Skeletal muscle cell (primary cell): ENCODE data around the gene DDX5.

Source experiments
- DNase-seq: peaks from one replicate; pipeline ENCODE4 v3.0.0-alpha.2; 2010; ENCODE audit warnings: low read depth
- H3K4me3 ChIP-seq: 2 replicates; pipeline ENCODE4 v1.5.1; 2011; ENCODE audit warnings: low read depth, mild to moderate bottlenecking, control low read depth, low read length, moderate library complexity

The DDX5 gene

DNA sequence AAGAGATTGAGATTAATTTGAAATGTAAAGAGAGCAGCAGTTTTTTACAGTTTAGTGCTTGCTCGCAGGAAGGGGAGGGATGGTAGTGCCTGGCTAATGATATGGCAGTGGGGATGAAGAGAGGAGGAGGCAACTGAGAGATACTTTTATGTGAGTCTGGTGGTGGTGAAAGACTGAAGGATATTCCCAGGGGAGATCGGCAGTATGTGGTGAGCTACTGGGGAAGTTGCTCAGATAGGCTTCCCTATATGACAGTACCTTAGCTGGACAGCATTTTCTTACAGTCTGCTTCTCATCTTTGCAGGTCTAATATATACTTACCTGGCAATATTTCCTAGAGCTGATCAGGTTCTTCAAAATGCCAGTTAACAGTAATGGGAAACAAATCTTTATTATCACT, 9.3 kb upstream of the DDX5 start:
- no peak for DNase-seq
- no peak overlapping the region for H3K4me3 ChIP-seq

DNA sequence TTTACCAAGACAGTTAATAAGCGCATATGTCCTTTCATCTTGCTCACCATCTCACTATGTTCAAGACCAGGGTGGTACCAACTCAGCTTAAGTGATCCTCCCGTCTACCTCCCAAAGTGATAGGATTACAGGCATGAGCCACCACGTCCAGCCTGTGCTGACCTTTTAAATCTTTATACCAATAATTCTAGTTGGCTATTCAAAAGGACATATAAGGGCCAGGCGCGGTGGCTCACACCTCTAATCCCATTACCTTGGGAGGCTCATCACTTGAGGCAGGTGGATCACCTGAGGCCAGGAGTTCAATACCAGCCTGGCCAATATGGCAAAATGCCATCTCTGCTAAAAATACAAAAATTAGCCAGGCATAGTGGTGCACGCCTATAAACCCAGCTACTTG, 3.1 kb upstream of the DDX5 start:
- H3K4me3 ChIP-seq: no peak overlapping the region

DNA sequence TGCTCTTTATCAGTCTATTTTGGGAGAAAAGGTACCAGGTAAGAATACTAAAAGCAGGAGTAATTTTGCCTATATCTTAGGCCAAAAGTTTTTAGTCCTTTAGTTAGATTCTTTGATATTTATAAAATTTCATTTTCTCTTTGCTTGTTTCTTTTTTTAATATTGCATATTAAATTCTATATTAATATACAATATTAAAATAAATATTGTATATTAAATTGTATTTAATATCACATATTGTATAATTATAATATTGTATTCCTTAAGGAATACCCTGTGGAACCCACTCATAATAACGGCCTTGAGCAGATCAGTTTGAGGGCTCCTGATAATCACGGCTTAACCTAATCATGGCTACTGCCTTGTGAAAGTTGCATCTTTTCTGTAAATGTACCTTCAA, 2.6 kb upstream of the DDX5 start:
- DNase-seq: no peak
- peak overlapping the region; percentile 99 for H3K4me3 ChIP-seq

More for the DNA sequence above, 3.1 kb upstream of the DDX5 start:
- DNase-seq: no peak

DNA sequence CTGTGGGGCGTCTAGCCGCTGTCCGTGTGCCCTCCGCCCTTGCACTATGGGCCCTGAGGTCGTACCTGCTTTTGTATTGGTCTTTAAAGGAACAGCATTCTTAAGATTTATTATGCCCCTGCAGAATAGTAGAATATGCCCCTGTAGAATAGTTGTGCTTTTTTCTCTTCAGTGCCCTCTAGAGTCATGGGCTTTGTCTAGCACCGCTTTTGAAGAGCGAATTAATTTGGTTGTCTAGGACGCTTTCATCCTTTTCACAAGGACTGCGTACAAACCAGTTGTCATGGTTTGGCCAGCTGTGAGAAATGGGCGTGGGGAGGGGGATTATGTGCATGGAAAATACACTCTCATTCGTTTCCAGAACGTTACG, 1.3 kb upstream of the DDX5 start:
- DNase-seq: no peak
- H3K4me3 ChIP-seq: peak overlapping the region; percentile 99

DNA sequence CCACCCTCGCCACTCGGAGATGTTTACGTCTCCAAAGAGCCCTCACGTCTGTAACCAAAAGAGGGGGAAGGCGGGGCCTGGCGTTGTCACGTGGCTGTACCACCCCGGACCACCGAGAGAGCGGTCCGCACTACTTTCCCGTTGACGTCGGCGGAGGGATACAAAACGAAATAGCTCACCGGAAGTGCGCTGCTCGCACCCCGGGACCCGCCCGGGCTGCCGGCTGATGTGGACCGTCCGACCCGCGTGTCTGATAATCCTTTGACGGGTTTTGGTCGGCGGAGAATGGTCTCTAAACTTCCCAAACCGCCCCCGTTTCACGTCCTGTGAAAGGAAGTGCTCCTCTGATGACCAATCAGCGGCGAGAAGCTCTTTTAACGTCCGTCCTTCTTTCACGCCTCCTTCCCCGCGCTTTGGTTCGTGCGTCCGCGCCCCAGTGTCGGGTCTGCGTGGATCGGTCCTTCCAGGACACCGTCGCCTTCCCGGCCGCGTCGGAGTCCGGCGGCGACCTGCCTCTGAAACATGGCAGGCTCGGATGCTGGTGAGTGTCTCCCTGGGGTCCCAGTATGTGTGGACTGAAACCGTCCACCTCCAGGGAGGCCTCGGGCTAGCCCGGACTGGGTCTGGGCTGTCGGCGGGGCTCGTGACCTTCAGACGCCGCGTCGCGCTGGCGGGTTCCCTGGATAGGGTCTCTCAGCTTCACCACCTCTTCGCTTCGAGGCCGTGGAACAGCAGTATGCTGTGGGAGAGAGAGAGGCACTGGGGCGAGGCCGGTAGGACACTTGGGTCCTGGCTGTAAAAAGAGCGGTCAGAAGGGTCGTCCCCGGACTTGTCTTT, 705 bp upstream of the DDX5 start, which contains the start of gene CEP95:
TSS of gene CEP95 (plus strand) at position 402 of the 837 bp plus-strand sequence. CDS start at position 523, 121 bp downstream.
- peak within 1 kb of the TSS; percentile 99 for H3K4me3 ChIP-seq
- DNase-seq: peak; percentile 97

DNA sequence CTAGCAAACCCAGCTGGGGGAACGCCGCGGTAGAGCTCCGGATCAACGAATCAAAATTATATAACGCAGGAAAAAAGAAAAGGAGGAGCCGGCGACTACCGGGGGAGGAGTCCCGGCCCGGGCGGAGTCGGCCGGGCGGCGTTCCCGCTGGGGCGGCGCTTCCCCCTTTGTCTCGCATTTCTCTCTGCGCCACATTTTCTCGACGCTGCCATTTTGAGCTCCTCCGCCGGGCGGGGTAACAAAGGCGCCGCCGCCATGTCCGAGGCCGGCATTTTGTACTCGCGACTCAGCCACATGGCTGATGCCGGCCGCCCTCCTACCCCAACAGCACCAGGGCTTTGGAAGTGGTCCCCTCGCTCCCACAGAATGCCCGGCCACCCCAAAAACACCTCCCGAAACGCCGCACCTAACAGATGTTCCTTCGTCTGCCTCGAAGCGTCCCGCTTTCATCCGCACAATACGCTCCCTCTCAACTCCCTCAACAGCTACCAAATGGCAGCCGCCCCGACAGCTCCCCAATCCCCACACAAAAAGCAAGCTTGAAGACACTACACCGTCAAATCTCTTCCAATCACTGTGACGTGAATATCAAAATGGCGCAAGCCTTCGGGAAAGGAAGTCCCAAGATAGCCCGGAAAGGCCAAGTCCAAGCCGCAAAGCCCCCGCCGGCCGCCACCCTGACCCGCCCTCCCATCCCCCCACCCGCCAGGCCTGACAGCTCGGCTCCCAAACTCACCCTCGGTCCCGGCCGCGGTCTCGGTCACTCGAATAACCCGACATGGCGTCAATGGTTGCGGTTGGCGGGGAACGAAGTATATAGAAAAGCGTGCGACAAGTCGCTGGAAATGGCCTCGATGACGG, 519 bp downstream of the DDX5 start:
- peak overlapping the region; percentile 99 for H3K4me3 ChIP-seq
- DNase-seq: peak; percentile 69

DNA sequence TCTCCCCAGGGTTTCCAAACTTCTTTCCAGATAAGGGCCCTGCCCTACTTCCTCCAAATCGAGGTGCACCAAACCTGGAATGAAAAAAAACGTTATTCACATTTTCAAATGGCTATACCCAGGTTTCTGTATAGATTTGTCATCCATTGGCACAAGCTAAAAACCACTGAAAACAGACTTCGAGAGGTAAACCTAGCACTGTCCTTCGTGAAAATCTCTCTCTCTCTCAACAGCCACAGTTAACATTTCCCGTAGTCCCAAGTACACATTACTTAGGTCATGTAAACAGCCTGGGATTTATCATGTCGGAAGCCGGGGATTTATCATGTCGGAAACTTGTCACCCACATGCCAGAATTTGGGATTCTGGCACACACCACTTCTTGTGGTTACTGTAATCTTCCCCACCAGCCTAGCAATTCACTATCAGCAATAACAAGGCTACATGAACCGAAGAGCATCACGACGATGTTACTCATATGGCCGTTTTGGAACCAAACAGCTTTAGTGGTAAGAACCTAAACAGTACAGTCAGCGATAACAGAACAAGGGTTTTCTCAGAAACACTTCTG, 1.2 kb downstream of the DDX5 start:
- DNase-seq: no peak
- peak overlapping the region; percentile 99 for H3K4me3 ChIP-seq

DNA sequence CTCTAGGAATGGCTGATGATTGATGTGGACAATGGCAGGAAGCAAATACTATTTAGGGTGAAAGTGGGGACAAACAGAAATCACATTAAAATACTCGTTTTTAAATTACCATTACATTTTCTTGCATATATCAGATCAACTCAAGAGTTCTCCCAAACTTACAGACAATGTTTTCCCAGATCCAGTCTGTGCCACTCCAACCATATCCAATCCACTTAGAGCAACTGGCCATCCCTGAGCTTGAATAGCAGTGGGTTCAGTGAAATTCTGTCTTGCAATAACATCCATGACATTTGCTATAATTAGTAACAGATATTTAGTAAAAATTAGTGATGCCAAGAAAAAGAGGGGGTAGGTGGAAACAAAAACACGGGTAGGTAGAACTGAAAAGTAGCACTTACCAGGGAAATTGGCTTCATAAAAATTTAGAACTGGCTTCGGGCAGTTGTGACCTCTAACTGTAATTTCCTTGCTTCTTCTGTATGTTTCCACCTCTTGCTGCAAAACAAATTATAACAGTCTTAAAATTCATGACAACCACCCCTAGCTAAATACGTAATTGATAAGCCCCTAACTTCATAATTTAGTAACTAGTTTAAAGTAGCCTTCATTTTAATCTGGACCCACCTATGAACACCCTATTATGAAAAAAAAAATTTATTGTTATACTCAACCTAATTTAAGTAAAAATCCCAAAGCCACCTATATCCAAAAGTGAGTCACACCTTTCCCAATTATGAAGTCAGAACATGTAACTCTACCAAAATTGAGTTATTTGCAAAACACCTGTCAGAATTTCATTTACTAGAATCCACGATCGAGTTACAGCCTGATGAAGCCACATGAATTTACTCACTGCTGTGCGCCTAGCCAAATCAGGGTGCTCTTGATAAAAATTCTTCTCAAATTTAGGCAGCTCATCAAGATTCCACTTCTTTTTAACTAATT, 2.0 kb downstream of the DDX5 start:
- peak overlapping the region; percentile 99 for H3K4me3 ChIP-seq

DNA sequence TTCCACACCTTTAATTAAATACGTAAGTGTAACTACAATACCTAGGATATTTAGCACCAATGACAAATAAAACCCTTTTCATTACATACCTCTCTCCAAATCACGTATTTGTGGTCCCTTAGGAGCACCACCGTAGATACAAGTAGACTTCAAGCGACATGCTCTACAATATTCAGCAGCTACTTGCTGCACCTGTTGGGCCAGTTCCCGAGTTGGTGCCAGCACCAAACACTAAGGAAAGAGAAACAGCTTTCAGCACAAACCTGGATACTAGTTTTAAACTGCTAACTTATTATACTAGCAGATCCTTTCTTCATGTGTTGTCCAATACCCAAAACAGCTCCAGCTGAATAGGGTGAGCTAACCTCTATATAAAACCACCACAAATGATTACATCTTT, 2.7 kb downstream of the DDX5 start:
- no peak for DNase-seq
- H3K4me3 ChIP-seq: no peak overlapping the region

More for the DNA sequence above, 2.0 kb downstream of the DDX5 start:
- no peak for DNase-seq

DNA sequence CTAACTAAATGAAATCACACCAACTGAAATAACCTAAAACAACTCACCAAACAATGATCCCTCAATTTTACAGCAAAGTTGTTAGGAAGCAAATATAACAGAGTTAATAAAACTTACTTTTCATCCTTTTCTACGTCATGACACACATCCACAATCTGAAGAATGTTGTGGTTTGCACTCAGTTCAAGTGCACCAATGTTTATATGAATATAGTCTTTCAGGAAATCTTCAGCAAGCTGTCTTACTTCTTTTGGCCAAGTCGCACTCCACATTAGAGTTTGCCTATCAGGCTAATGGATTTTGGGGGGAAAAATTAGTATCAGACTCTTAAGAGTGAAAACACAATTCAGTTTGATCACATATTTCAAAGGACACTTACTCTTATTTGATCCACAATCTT, 3.3 kb downstream of the DDX5 start:
- no peak overlapping the region for H3K4me3 ChIP-seq
- no peak for DNase-seq

DNA sequence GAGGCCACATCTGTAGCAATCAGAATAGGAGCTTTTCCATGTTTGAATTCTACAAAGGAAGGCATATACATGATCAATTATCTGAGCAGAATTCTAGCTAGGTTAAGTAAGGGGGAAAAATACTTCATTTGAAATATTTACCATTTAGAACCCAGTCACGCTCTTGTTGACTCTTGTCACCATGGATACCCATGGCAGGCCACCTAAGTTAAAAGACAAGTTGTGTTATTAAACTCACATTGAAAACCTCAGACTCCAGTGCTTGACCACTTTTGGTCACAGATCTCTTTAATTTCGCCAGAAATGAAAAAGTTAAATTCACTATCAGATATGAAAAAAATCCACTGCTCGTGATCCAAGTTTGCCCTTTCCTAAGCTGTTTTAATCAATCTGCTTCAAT, 4.1 kb downstream of the DDX5 start:
- no peak overlapping the region for H3K4me3 ChIP-seq

DNA sequence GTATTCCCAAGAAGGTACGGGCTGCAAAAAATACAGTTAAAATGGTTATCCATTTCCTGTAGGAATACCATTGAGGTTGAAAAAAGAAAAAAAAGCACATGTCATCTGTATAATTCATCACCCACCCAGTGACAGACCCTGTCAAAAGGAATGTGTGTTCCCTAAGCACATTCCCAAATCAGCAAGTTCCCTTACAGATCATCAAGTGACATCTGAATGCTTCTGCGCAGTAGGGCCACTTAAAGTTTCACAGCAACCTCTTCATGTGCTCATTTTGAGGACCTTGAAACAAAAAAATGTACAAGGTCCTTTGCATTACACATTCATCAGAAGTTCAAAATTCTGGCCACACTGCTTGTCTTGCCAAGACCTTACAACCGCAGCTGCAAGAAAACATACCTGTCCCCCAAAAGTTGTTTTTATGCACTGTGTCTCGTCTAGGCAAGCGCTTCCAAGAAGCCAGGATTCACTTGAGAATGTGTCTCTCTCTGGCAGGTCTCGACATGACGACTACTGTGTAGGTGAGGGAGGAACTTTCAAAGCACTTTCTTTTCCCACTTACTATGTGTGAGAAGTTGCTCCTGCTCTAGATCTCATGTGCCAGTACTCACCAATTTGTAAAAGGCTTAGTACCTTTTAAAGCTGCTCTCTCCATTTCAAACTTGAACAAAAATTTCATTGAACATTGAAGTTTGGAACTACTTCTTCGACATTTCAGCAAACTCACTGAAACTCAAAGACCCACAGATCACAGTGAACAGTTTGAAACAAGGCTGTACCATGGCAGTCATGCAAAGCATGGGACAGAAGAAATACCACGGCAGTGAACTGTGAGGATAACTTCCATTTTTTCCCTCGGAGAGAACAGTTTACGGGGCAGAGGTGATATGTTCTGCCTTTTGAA, 5.0 kb downstream of the DDX5 start:
- DNase-seq: no peak
- H3K4me3 ChIP-seq: no peak overlapping the region

More for the DNA sequence above, 4.1 kb downstream of the DDX5 start:
- DNase-seq: no peak

DNA sequence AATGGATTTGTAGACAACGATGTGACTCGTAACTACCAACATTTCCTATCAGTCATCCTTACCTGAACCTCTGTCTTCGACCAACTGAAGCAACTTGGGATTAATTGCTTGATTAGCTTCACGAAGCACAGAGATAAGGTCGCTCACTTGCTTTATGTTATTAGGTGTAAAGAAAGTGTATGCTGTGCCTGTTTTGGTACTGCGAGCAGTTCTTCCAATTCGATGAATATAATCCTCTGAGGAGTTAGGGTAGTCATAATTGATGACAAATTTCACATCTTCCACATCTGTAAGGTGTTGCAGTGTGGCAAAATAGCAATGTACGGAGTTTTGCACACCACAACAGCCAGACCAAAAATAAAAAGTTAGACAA, 5.6 kb downstream of the DDX5 start:
- no peak for DNase-seq
- no peak overlapping the region for H3K4me3 ChIP-seq

DNA sequence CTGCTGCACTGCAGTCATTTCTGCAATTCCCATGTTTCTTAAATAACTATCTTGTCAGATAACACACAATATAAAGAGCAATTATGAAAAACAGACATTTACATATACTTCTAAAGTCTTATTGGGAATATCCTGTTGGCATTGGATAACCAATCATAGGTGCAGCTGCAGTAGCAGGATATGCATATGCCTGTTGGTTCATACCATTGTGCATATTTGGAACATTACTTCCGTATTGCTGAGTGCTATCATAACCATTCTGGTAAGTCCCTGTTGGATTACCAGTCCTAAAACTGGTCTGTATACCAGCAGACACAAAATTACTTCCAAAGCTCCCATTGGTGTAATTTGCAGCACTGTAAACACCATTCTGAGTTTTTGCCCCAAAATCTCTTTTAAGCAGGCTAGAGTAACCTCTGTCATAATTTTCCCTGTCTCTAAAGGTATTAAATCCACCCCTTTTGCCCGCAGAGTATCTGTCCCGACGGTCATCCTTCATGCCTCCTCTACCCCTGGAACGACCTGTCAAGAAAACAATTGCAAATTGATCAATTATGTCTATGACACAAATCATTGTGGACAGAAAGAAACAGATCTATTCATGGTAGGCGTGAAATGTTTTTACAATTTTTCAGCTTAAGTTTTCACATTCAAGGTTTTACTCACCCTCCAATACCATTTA, 6.1 kb downstream of the DDX5 start:
- no peak overlapping the region for H3K4me3 ChIP-seq

DNA sequence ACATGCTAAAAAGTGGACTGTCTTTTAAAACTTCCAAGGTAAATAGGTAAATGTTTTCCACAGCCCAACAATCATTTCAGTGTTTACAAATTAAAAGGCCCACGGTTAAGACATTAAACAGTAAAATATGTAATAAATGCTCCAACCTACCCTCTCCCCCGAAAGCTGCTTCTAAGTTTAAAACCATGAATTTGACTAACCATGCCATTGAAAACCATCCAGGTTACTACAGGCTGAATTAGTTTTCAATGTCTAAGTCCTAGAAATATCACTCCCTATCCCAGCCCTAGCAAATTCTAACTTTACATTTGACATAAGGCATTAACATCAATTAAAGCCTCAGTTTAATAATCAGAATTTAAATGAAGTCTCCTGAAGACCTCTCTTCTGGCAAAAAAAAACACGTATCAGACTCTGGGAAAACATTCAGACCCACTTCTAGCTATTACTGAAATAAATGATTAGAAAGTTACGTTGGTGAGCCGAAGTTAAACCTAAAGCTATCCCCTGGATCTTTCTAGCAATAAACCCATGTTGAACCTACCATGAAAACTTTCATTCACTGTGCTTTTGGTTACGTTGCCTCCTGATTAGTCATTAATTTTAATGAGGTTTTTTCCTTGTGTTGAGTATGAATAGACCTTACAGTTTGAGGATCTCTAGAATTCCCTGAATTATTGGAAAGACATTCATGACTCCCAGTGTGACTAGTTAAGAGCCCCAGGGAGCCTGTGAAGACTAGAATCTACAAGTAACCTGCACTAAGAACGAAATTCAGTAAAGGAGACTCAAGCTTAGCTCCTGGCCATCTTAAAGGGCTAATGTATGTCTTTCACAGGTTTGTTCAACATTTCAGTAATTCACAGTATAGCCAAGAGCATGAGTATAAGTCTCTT, 7.5 kb downstream of the DDX5 start:
- no peak overlapping the region for H3K4me3 ChIP-seq
- no peak for DNase-seq

More for the DNA sequence above, 6.1 kb downstream of the DDX5 start:
- no peak for DNase-seq

DNA sequence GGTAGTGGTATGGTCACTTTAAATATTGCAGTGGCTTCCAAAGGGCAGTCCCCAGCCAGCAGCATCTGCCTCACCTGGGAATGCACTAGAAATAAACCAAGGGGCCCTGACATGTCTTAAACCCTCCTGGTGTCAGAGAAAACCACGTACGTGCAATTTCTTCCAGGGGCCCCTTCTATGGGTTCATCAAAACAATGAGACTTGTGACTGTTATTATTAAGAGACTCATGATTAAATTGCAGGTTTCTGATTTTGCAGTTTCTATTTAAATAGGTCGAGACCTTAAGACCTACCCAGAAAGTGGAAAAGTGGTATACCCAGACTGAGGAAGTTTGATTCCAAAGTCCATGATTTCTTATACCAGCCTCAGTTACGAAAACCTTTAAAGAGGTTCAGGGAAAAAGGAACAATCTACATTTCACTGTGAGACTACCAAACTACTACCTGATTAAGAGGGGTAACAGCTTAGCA, 8.5 kb downstream of the DDX5 start:
- DNase-seq: no peak
- H3K4me3 ChIP-seq: peak overlapping the region; percentile 76
